Peyer's patch (tissue), 4 donors: ENCODE data around the gene CMC4. TPM values are rescaled to one million over a fixed set of nuclear protein-coding genes. Genes with fewer than 3 reads are reported as not detected.

Source experiments
- DNase-seq, 3 donors: peaks; one replicate each; pipeline ENCODE4 v3.0.0-alpha.2; 2017 to 2019
- H3K27ac ChIP-seq, 4 donors: fragments of 200-600 bp; sonication (generic); one replicate each; pipeline ENCODE4 v1.5.1; 2016 to 2019
- H3K27me3 ChIP-seq, 2 donors: fragments of 200-600 bp; sonication (generic); one replicate each; pipeline ENCODE4 v1.5.1; 2019
- H3K36me3 ChIP-seq, 3 donors: fragments of 200-600 bp; sonication (generic); one replicate each; pipeline ENCODE4 v1.5.1; 2016 to 2019
- H3K4me1 ChIP-seq, 4 donors: fragments of 200-600 bp; sonication (generic); one replicate each; pipeline ENCODE4 v1.5.1; 2016 to 2019
- H3K4me3 ChIP-seq, 4 donors: fragments of 200-600 bp; sonication (generic); 1 replicate in 3 of 4; 2 replicates in 1 of 4; pipeline ENCODE4 v1.5.1; 2016 to 2019; ENCODE audit warnings: mild to moderate bottlenecking in 1 of 4
- H3K9me3 ChIP-seq, 4 donors: fragments of 200-600 bp; sonication (generic); one replicate each; pipeline ENCODE4 v1.5.1; 2016 to 2019; ENCODE audit warnings: mild to moderate bottlenecking in 1 of 4
- CTCF ChIP-seq, 6 experiments: fragments of 450-650 bp in 4 of 6; fragments of 200-600 bp in 2 of 6; sonication (generic) in 1 of 6; IDR thresholded peaks; one replicate each; pipeline ENCODE4 v1.5.1; 2017 to 2019; ENCODE audit warnings: antibody characterized with exemption in 6 of 6, mild to moderate bottlenecking in 3 of 6, moderate library complexity in 1 of 6
- POLR2A ChIP-seq, 2 donors: fragments of 450-650 bp; IDR thresholded peaks; one replicate each; pipeline ENCODE4 v1.5.1; 2017; ENCODE audit warnings: antibody characterized with exemption in 2 of 2, mild to moderate bottlenecking in 2 of 2, moderate library complexity in 2 of 2
- total RNA-seq, 4 donors: library from RNA; depleted of rRNA; stranded (reverse); fragments of >200 nt; gene quantifications; one replicate each; pipeline ENCODE4 v1.1.0, GENCODE V29; 2016

Gene CMC4
- total RNA-seq, 4 donors from 2014 or later = 3.8 to 20.6 (median 11.8) TPM

- TF ChIP-seq CTCF (IDR thresholded peaks at IDR 0.05) (no peak), POLR2A (IDR thresholded peaks at IDR 0.05) (no peak)
- H3K4me1 ChIP-seq = no peaks in the 10 kb centered on the region
- H3K27me3 ChIP-seq = no peaks in the 10 kb centered on the region
- no peaks in the 10 kb centered on the region for H3K9me3 ChIP-seq
- no peaks in the 10 kb centered on the region for H3K36me3 ChIP-seq
- H3K4me3 ChIP-seq = no peak overlapping the region
- H3K27ac ChIP-seq = no peak overlapping the region
- no peak for DNase-seq
These were observed 35.0 kb upstream of the CMC4 start for GRCh38 chrX:155105919-155106318.

- H3K36me3 ChIP-seq = peaks cover 0 to 1% (median 0%) of the 10 kb centered on the region in 3 donors
- DNase-seq = no peak
- TF ChIP-seq POLR2A (IDR thresholded peaks at IDR 0.05) (no peak), CTCF (IDR thresholded peaks at IDR 0.05) (peak; percentile 24 to 53 (median 52))
- no peaks in the 10 kb centered on the region for H3K9me3 ChIP-seq
- H3K4me1 ChIP-seq = no peaks in the 10 kb centered on the region
- H3K27me3 ChIP-seq = no peaks in the 10 kb centered on the region
- H3K27ac ChIP-seq = no peak overlapping the region
- no peak overlapping the region for H3K4me3 ChIP-seq
These were observed 23.6 kb upstream of the CMC4 start for GRCh38 chrX:155094468-155095061.

- H3K4me1 ChIP-seq = no peaks in the 10 kb centered on the region
- H3K36me3 ChIP-seq = peaks cover 0 to 4% (median 0%) of the 10 kb centered on the region in 3 donors
- no peak overlapping the region for H3K27ac ChIP-seq
- H3K4me3 ChIP-seq = no peak overlapping the region
- H3K27me3 ChIP-seq = no peaks in the 10 kb centered on the region
- no peak for TF ChIP-seq POLR2A (IDR thresholded peaks at IDR 0.05)
- TF ChIP-seq CTCF (IDR thresholded peaks at IDR 0.05) = no peak
- no peaks in the 10 kb centered on the region for H3K9me3 ChIP-seq
- no peak for DNase-seq
These were observed 16.2 kb upstream of the CMC4 start for GRCh38 chrX:155086961-155087735.

- peaks cover 0 to 4% (median 0%) of the 10 kb centered on the region in 3 donors for H3K36me3 ChIP-seq
- H3K4me1 ChIP-seq = no peaks in the 10 kb centered on the region
- H3K27me3 ChIP-seq = no peaks in the 10 kb centered on the region
- TF ChIP-seq CTCF (IDR thresholded peaks at IDR 0.05) (peak in 4 of 6 experiments; percentile 31 to 46 (median 40)), POLR2A (IDR thresholded peaks at IDR 0.05) (no peak)
- DNase-seq = peak in 2 of 3 donors; percentile 33 to 62
- no peaks in the 10 kb centered on the region for H3K9me3 ChIP-seq
- no peak overlapping the region for H3K4me3 ChIP-seq
- no peak overlapping the region for H3K27ac ChIP-seq
These were observed 15.4 kb upstream of the CMC4 start for GRCh38 chrX:155086202-155086840.

GRCh38 chrX:155071694-155072280 is 851 bp upstream of the CMC4 start:
- Histone ChIP-seq H3K27me3 (no peaks in the 10 kb centered on the region), H3K27ac (peak overlapping the region; percentile 74 to 86 (median 78)), H3K9me3 (no peaks in the 10 kb centered on the region), H3K36me3 (peaks cover 0 to 5% (median 0%) of the 10 kb centered on the region in 3 donors), H3K4me1 (peaks cover 0 to 7% (median 0%) of the 10 kb centered on the region in 4 donors), H3K4me3 (peak overlapping the region; percentile 54 to 77 (median 61))
- TF ChIP-seq POLR2A (IDR thresholded peaks at IDR 0.05) (no peak), CTCF (IDR thresholded peaks at IDR 0.05) (no peak)
- DNase-seq = peak in 2 of 3 donors; percentile 24 to 58
